Activated naive CD8-positive, alpha-beta T cell treated with anti-CD3 and anti-CD28 coated beads, Interleukin-2, amount 50 U/mL, for 24 hours (primary cell): ENCODE measurements around the gene CLRN2.
"Not testable (repeated sequence)": the region's sequence is repeated elsewhere in the genome, so short reads cannot be mapped to it uniquely, and the experiment has no call there.

Experiments
- ATAC-seq: fragments of 150-1000 bp; cut with Tn5 transposase; one replicate; pipeline ENCODE4 v1.10.0; 2021
- DNase-seq: peaks from one replicate; pipeline ENCODE4 v3.0.0; 2021
- H3K27ac Mint-ChIP-seq: one replicate; pipeline ENCODE4 v1.8.0; 2021; ENCODE audit warnings: mild to moderate bottlenecking, mixed read lengths
- H3K27me3 Mint-ChIP-seq: one replicate; pipeline ENCODE4 v1.8.0; 2021; ENCODE audit warnings: mixed read lengths
- H3K36me3 Mint-ChIP-seq: one replicate; pipeline ENCODE4 v1.8.0; 2021; ENCODE audit warnings: low read depth, mixed read lengths
- H3K4me1 Mint-ChIP-seq: one replicate; pipeline ENCODE4 v1.8.0; 2021; ENCODE audit warnings: mixed read lengths
- H3K4me3 Mint-ChIP-seq: one replicate; pipeline ENCODE4 v1.8.0; 2021; ENCODE audit warnings: mild to moderate bottlenecking, moderate library complexity, mixed read lengths
- H3K9me3 Mint-ChIP-seq: one replicate; pipeline ENCODE4 v1.8.0; 2021; ENCODE audit warnings: mixed read lengths

Gene CLRN2

GRCh38 chr4:17516980-17517379 lies 2.0 kb downstream of the CLRN2 start:
- DNase-seq (no peak), ATAC-seq (no peak)
- Mint-ChIP-seq H3K27me3 (peaks cover 11% of the 10 kb centered on the region), H3K4me1 (peaks cover 9% of the 10 kb centered on the region), H3K9me3 (no peaks in the 10 kb centered on the region), H3K36me3 (no peaks in the 10 kb centered on the region), H3K27ac (no peak overlapping the region), H3K4me3 (no peak overlapping the region)

DNA sequence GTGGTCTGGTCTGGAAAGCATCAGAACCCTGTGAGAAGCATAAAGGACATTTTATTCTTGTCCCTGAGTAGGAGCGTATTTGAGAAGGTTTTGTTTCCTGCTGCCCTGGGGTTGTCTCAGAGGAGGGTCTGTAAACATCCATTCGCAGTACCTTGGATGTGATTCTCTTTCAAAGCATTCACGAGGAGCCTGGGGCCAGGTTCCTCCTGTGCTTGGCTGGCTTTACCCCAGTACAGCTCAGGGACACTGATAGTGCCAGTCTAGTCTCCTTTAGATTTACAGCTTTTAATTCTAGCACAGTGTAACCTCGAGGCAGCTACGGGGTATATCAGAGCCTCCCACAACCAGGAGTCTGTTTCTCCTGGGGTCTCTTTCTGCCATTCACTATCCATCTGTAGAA lies 2.7 kb downstream of the CLRN2 start:
- peaks cover 11% of the 10 kb centered on the region for H3K27me3 Mint-ChIP-seq
- DNase-seq (no peak), ATAC-seq (no peak)
- no peak overlapping the region for H3K4me3 Mint-ChIP-seq
- no peak overlapping the region for H3K27ac Mint-ChIP-seq
- peaks cover 4% of the 10 kb centered on the region for H3K4me1 Mint-ChIP-seq
- H3K36me3 Mint-ChIP-seq: no peaks in the 10 kb centered on the region
- no peaks in the 10 kb centered on the region for H3K9me3 Mint-ChIP-seq

DNA sequence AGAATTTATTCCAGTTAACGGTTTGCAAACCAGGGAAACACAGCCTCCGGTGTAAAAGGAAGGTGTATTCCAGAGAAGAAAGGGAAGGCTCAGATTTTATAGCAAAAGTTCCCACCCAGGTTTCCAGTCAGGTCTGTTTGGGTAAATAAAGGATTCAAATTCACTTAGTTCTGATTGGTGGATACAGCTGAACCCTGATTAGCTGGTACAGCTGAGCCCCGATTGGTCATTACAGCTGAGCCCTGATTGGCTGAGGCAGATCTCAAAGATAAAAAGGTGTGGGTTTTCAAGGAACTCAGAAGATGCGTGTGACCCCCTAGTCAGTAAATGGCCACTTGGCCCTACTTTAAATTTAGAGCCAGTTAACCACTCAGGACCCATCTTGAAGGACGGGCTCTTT lies 6.6 kb downstream of the CLRN2 start:
- Mint-ChIP-seq H3K27me3 (peaks cover 15% of the 10 kb centered on the region), H3K4me1 (no peaks in the 10 kb centered on the region), H3K4me3 (no peak overlapping the region), H3K36me3 (no peaks in the 10 kb centered on the region), H3K9me3 (no peaks in the 10 kb centered on the region), H3K27ac (no peak overlapping the region)
- no peak for ATAC-seq
- no peak for DNase-seq

DNA sequence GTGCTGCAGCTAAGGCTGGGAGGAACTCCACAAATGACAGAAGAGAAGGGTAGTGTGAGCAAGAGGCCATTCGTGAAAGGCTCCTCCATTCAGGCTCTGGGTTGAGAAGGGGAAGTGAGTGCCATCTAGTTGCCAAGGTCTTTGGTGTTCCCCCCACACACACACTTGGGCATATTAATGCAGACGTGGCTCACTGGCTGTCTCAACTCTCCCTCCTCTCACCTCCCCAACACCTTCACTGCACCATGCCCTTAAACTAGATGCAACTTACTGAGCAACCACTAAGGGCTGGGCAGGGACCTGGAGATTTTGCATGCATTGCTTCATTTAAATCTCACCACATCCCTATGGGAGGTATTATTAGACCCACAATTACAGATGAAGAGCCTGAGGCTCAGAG lies 8.7 kb downstream of the CLRN2 start:
- Mint-ChIP-seq H3K4me1 (no peaks in the 10 kb centered on the region), H3K27ac (no peak overlapping the region), H3K27me3 (peaks cover 24% of the 10 kb centered on the region), H3K4me3 (no peak overlapping the region), H3K9me3 (no peaks in the 10 kb centered on the region), H3K36me3 (no peaks in the 10 kb centered on the region)
- DNase-seq: no peak
- no peak for ATAC-seq

DNA sequence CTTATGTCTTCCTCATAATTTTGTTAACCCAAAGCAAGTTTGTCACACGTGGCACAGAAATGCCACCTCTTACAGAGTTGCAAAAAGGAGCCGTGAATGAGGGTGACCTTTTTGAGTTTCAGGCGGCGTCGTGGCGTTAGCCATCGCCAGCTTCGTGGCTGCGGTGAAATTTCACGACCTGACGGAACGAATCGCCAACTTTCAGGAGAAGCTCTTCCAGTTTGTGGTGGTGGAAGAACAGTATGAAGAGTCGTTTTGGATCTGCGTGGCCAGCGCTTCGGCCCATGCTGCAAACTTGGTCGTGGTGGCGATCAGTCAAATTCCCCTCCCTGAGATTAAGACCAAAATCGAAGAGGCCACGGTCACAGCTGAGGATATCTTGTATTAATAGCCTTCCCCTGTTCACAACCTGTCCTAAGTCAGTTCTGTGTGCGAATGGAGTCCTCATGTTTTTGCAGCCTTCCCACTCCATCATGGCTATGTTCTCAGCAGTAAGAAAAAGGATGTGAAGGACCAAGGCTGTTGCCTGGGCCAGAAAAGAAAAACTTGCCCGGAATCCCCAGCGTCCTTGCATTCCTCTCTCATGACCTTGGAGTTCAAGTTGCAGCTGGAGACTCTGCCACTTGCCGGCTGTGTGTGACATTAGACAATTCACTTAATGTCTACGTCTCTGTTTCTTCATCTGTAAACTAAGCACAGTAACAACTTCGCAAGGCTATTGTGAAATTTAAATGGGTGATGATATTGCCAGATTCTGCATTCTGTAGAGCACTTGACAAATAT lies 11.9 kb downstream of the CLRN2 start:
- H3K9me3 Mint-ChIP-seq: no peaks in the 10 kb centered on the region
- no peaks in the 10 kb centered on the region for H3K36me3 Mint-ChIP-seq
- ATAC-seq (no peak), DNase-seq (no peak)
- H3K27me3 Mint-ChIP-seq: peaks cover 25% of the 10 kb centered on the region
- no peaks in the 10 kb centered on the region for H3K4me1 Mint-ChIP-seq
- no peak overlapping the region for H3K27ac Mint-ChIP-seq
- H3K4me3 Mint-ChIP-seq: no peak overlapping the region

DNA sequence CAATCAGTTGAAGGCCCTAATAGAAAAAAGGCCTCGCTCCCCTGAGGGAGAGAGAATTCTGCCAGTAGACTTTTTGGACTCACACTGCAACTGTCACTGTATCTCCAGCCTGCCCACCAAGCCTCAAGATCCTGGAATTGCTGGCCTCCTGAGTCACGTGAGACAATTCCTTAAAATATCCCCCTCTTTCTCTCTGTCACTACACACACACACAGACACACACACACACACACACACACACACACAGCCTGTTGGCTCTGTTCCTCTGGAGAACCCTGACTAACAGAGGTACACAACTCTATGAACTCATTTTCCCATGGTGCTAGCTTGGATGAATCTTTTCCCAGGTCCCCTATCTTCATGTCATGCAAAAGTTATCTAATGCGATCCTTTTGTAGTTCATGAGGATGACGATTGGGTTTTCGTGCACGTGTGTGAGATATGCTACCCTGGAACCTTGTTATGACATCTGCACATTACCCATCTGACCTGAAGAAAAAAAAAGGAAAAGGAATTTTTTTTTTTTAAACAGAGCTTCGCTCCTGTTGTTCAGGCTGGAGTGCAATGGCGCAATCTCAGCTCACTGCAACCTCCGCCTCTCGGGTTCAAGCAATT lies 13.7 kb downstream of the CLRN2 start:
- Mint-ChIP-seq H3K4me3 (no peak overlapping the region), H3K9me3 (no peaks in the 10 kb centered on the region), H3K27me3 (peaks cover 25% of the 10 kb centered on the region), H3K36me3 (no peaks in the 10 kb centered on the region), H3K4me1 (no peaks in the 10 kb centered on the region), H3K27ac (no peak overlapping the region)
- ATAC-seq (no peak), DNase-seq (no peak)

DNA sequence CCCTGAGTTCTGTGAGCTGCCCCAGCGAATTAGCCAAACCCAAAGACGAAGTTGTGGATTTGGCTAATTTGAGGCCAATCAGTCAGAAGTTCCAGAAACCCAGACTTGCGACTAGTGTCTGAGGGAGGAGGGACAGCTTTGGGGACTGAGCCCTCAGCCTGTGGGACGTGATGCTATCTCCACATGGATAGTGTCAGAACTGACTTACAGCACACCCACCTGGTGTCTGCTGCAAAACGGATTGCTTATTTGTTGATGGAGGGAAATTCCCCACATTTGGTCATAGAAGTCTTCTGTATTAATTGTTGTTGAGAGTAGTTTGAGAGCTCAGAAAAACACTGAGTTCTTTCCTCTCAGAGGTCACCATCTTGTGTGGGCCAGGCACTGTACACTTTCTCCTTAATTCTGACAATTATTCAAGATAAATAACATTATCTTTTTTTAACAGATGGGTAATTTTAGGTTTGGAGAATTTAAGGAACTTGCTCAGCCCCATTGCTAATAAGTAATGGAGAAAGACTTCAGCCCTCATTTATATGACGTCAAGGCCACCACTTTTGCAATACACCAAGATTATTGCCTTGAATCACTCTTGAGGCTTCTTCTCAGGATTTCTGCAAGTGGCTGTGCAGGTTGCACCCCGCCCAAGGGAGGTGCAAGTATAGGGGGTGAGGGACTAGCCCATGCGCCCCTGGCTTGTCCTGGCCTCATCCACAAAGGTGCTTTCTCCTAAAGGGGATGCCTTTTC lies 16.7 kb downstream of the CLRN2 start:
- Mint-ChIP-seq H3K36me3 (no peaks in the 10 kb centered on the region), H3K4me3 (no peak overlapping the region), H3K9me3 (no peaks in the 10 kb centered on the region), H3K27ac (no peak overlapping the region), H3K27me3 (peaks cover 16% of the 10 kb centered on the region), H3K4me1 (peaks cover 4% of the 10 kb centered on the region)
- DNase-seq (no peak), ATAC-seq (no peak)

GRCh38 chr4:17534705-17535104 lies 19.7 kb downstream of the CLRN2 start:
- no peaks in the 10 kb centered on the region for H3K9me3 Mint-ChIP-seq
- peaks cover 4% of the 10 kb centered on the region for H3K4me1 Mint-ChIP-seq
- ATAC-seq: no peak
- DNase-seq: no peak
- no peak overlapping the region for H3K4me3 Mint-ChIP-seq
- no peak overlapping the region for H3K27ac Mint-ChIP-seq
- H3K27me3 Mint-ChIP-seq: peaks cover under 1% of the 10 kb centered on the region
- no peaks in the 10 kb centered on the region for H3K36me3 Mint-ChIP-seq

- DNase-seq (no peak), ATAC-seq (no peak)
- no peaks in the 10 kb centered on the region for H3K36me3 Mint-ChIP-seq
- H3K27me3 Mint-ChIP-seq: no peaks in the 10 kb centered on the region
- no peak overlapping the region for H3K27ac Mint-ChIP-seq
- no peak overlapping the region for H3K4me3 Mint-ChIP-seq
- H3K9me3 Mint-ChIP-seq: no peaks in the 10 kb centered on the region
- H3K4me1 Mint-ChIP-seq: peaks cover 4% of the 10 kb centered on the region
Observed at GRCh38 chr4:17535242-17535641, 20.3 kb downstream of the CLRN2 start.

DNA sequence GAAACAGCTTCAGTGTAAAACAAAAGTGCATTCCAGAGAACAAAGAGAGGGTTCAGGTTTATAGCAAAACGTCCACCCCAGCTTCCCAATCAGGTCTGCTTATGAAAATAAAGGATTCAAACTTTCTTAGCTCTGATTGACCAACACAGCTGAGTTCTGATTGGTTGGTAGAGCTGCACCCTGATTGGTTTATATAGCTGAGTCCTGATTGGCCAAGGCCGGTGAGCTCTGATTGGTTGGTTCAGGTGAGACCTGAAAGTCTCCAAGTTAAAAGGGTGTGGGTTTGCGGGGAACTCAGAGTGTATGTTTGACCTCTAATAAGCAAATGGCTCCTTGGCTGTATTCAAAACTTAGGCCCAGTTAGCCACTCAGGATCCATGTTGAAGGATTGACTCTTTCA lies 20.9 kb downstream of the CLRN2 start:
- Mint-ChIP-seq H3K36me3 (no peaks in the 10 kb centered on the region), H3K4me1 (peaks cover 4% of the 10 kb centered on the region)
- no peak for ATAC-seq

DNA sequence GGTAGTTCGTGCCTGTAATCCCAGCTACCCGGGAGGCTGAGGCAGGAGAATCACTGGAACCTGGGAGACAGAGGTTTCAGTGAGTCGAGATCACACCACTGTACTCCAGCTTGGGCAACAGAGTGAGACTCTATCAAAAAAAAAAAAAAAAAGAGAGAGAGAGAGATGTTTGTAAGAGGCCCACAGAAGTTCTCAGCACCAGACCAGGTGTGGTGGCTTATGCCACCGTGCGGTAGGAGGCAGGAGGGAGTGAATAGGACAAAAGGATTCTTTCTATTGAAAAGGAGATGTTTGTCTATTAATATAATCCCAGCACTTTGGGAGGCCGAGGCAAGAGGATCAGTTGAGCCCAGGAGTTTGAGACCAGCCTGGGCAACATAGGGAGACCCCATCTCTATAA lies 22.1 kb downstream of the CLRN2 start:
- not testable (repeated sequence) for H3K9me3 Mint-ChIP-seq, H3K4me1 Mint-ChIP-seq, H3K36me3 Mint-ChIP-seq, DNase-seq, H3K4me3 Mint-ChIP-seq, H3K27ac Mint-ChIP-seq, H3K27me3 Mint-ChIP-seq, ATAC-seq

More for the DNA sequence above, 20.9 kb downstream of the CLRN2 start:
- no peaks in the 10 kb centered on the region for H3K9me3 Mint-ChIP-seq
- H3K27ac Mint-ChIP-seq: no peak overlapping the region
- no peaks in the 10 kb centered on the region for H3K27me3 Mint-ChIP-seq
- DNase-seq: no peak
- no peak overlapping the region for H3K4me3 Mint-ChIP-seq

- H3K4me1 Mint-ChIP-seq: peaks cover 5% of the 10 kb centered on the region
- no peaks in the 10 kb centered on the region for H3K9me3 Mint-ChIP-seq
- no peak for ATAC-seq
- H3K27me3 Mint-ChIP-seq: peaks cover 6% of the 10 kb centered on the region
- no peak overlapping the region for H3K4me3 Mint-ChIP-seq
- H3K27ac Mint-ChIP-seq: no peak overlapping the region
- no peak for DNase-seq
- H3K36me3 Mint-ChIP-seq: no peaks in the 10 kb centered on the region
Observed at GRCh38 chr4:17544205-17544604, 29.2 kb downstream of the CLRN2 start.

GRCh38 chr4:17544831-17545234 lies 29.9 kb downstream of the CLRN2 start:
- Mint-ChIP-seq H3K27me3 (peaks cover 6% of the 10 kb centered on the region), H3K4me1 (peaks cover 6% of the 10 kb centered on the region), H3K36me3 (no peaks in the 10 kb centered on the region), H3K9me3 (no peaks in the 10 kb centered on the region), H3K4me3 (no peak overlapping the region), H3K27ac (no peak overlapping the region)
- no peak for ATAC-seq
- no peak for DNase-seq

DNA sequence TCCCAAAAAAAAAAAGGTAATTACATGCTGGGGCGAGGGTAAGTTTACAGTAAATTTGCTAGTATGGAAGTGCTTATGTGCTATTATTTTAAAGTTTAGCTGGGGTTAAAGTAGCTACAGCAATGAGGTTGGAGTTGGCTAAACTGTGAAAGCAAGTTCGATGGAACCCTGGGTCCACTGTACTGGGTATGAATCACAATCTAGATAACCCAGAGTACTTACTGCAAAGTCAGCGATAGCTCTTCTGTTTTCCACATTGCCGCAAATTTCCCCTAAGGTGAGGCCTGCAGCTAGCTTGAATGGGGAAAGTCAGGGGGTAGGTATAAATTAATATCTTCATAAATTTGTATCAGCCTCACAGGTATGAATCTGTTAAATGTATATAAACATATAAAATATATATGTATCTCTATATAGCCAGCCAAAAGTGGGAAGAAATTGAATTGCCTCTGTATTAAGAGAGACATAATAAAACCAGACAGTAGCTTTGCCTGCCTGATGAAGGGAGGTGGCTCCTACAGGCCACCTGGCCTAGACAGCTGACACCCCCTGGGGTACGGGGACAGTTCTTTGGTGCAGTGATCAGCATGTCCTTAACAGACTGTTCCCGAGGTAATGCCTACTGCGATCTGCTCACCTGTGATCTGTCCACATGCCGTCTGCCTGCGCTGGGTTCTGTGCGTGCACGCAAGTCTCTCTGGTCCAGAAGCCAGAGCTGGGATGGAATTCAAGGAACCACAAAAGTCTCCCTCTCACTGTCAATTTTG lies 30.6 kb downstream of the CLRN2 start:
- Mint-ChIP-seq H3K36me3 (no peaks in the 10 kb centered on the region), H3K9me3 (no peaks in the 10 kb centered on the region), H3K4me3 (no peak overlapping the region), H3K4me1 (peaks cover 6% of the 10 kb centered on the region), H3K27ac (no peak overlapping the region), H3K27me3 (peaks cover 9% of the 10 kb centered on the region)
- ATAC-seq (no peak), DNase-seq (no peak)
